Measurements from ENCODE around the gene LAMTOR5.

Gene LAMTOR5

DNA sequence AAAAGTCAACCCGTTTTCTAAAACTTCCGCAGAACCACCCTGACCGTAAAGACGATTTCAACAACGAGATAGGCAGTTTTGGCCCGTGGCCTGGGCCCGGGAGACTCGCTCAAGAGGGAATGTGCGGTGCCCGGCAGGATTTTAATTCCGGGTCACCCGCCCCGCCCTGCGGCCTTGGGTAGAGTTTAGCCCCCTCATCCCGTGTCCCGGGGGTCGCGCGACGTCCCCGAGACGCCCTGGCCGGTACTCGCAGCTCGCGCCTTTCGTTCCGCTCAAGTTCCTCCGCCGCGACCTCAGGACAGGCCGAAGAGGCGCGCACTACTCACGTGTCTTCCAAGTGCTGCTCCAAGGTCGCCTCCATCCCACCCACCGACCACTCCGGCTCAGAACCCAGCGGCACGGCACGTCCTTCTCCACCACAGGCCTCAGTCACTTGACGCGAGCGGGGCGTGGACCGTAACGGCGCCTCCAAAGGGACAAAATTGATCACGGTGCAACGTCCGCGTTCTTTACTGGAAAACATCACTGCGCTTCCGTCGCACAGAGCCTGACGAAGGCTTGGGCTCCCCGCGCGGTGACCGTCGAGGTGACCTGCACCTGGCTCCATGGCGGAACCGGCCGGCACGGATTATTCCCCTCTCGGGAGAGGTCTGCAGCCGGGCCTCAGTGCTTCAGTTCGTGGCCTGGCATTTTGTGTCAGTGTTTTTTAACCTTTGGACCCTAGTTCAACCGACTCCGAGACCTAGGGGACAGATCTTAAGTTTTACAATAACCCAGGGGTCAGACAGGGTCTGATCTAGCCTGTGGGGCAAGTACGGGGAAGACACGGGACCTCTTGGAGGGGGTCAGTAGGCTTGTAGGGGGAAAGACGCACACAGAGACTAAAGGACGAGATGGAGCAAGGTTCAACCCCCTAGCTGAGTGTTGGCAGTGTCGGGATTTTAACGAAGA lies at the start of gene LAMTOR5:
Gene LAMTOR5, minus strand, starts transcription at position 435 of the 951 bp plus-strand sequence. Its CDS starts 74 bp downstream, at position 361.
- Histone ChIP-seq H3K27me3 (ENCODE audit: control insufficient read depth, low read length) (no peaks in the 10 kb centered on the region), H3K4me2 (ENCODE audit: low read length) (peak within 1 kb of the TSS; percentile 85), H3K4me3 (ENCODE audit: low read length) (peak within 1 kb of the TSS; percentile 94), H3K4me1 (ENCODE audit: control insufficient read depth, low read length) (peaks cover 29% of the 10 kb centered on the region), H3K36me3 (ENCODE audit: control insufficient read depth, low read length) (peaks cover 49% of the 10 kb centered on the region), H4K20me1 (ENCODE audit: control insufficient read depth, insufficient read depth, low read depth, low read length) (no peaks in the 10 kb centered on the region), H3K9me2 (replicated peaks; ENCODE audit: control insufficient read depth, low read length) (no peaks in the 10 kb centered on the region), H3K9me3 (ENCODE audit: control insufficient read depth, insufficient read depth, low read length) (no peaks in the 10 kb centered on the region), H3K79me2 (ENCODE audit: control insufficient read depth, low read length) (peaks cover 49% of the 10 kb centered on the region), H3F3A (ENCODE audit: control insufficient read depth, insufficient read depth) (peaks cover 5% of the 10 kb centered on the region; the same call in 1 of the 2 replicates), H3K27ac (ENCODE audit: low read depth, low read length) (peak within 1 kb of the TSS; percentile 64)
- no peak for TF ChIP-seq EZH2phosphoT487 (IDR thresholded peaks at IDR 0.05; ENCODE audit: borderline replicate concordance, low read length)
- TF ChIP-seq, protein P1, sequence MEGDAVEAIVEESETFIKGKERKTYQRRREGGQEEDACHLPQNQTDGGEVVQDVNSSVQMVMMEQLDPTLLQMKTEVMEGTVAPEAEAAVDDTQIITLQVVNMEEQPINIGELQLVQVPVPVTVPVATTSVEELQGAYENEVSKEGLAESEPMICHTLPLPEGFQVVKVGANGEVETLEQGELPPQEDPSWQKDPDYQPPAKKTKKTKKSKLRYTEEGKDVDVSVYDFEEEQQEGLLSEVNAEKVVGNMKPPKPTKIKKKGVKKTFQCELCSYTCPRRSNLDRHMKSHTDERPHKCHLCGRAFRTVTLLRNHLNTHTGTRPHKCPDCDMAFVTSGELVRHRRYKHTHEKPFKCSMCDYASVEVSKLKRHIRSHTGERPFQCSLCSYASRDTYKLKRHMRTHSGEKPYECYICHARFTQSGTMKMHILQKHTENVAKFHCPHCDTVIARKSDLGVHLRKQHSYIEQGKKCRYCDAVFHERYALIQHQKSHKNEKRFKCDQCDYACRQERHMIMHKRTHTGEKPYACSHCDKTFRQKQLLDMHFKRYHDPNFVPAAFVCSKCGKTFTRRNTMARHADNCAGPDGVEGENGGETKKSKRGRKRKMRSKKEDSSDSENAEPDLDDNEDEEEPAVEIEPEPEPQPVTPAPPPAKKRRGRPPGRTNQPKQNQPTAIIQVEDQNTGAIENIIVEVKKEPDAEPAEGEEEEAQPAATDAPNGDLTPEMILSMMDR (IDR thresholded peaks at IDR 0.05; ENCODE audit: low read depth, low read length, poor library complexity, severe bottlenecking): no peak

DNA sequence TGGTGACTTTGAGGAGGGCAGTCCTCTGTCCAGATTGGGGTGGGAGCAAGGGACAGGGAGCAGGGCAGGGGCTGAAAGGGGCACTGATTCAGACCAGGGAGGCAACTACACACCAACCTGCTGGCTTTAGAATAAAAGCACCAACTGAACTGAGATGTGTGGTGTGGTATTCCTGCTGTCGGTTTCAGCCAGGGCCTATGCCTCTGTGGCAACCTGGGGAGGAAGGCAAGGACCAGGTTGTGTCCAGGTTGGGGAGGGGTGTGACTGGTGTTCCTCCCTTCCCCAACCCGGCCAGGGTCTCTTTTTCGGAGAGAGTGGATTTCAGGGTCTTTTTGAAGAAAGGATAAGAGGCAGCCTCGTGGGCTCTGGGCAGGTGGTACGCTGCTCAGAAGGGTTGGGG lies 49.7 kb upstream of the LAMTOR5 start:
- Histone ChIP-seq H3K4me2 (ENCODE audit: low read length) (no peak overlapping the region), H3K27me3 (ENCODE audit: control insufficient read depth, low read length) (peaks cover 11% of the 10 kb centered on the region; the same call in 1 of the 2 replicates), H3K4me3 (ENCODE audit: low read length) (no peak overlapping the region), H3K27ac (ENCODE audit: low read depth, low read length) (no peak overlapping the region), H3K79me2 (ENCODE audit: control insufficient read depth, low read length) (no peaks in the 10 kb centered on the region), H3K4me1 (ENCODE audit: control insufficient read depth, low read length) (peaks cover 5% of the 10 kb centered on the region), H3F3A (ENCODE audit: control insufficient read depth, insufficient read depth) (no peaks in the 10 kb centered on the region), H3K9me2 (replicated peaks; ENCODE audit: control insufficient read depth, low read length) (no peaks in the 10 kb centered on the region), H3K36me3 (ENCODE audit: control insufficient read depth, low read length) (no peaks in the 10 kb centered on the region), H4K20me1 (ENCODE audit: control insufficient read depth, insufficient read depth, low read depth, low read length) (no peaks in the 10 kb centered on the region), H3K9me3 (ENCODE audit: control insufficient read depth, insufficient read depth, low read length) (no peaks in the 10 kb centered on the region)
- no peak for TF ChIP-seq EZH2phosphoT487 (IDR thresholded peaks at IDR 0.05; ENCODE audit: borderline replicate concordance, low read length)
- TF ChIP-seq, protein P1 (IDR thresholded peaks at IDR 0.05; ENCODE audit: low read depth, low read length, poor library complexity, severe bottlenecking): no peak

DNA sequence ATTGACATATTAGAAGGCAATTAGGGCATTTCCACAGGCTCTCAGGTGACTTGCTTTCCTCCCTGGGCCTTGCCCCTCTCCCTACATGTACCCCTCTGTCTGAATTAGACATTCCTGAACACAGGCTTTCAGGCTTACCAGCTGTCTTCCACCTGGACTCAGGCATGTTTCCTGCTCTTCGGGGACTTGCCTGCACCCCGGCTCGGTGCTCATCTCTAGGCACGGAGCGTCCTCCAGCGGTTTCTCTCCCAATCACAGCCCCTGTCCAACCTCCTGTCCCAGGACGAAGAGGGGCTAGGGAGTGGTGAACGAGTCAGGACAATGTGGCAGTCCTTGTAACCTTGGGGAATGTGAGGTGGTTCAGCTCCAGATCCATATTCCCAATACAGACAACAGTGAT lies 47.7 kb upstream of the LAMTOR5 start:
- H3K4me1 ChIP-seq (ENCODE audit: control insufficient read depth, low read length): peaks cover 5% of the 10 kb centered on the region
- no peak overlapping the region for H3K4me2 ChIP-seq (ENCODE audit: low read length)
- H3K27ac ChIP-seq (ENCODE audit: low read depth, low read length): no peak overlapping the region
- H4K20me1 ChIP-seq (ENCODE audit: control insufficient read depth, insufficient read depth, low read depth, low read length): no peaks in the 10 kb centered on the region
- no peaks in the 10 kb centered on the region for H3K9me2 ChIP-seq (replicated peaks; ENCODE audit: control insufficient read depth, low read length)
- H3F3A ChIP-seq (ENCODE audit: control insufficient read depth, insufficient read depth): no peaks in the 10 kb centered on the region
- no peak overlapping the region for H3K4me3 ChIP-seq (ENCODE audit: low read length)
- H3K36me3 ChIP-seq (ENCODE audit: control insufficient read depth, low read length): no peaks in the 10 kb centered on the region
- TF ChIP-seq EZH2phosphoT487 (IDR thresholded peaks at IDR 0.05; ENCODE audit: borderline replicate concordance, low read length): no peak
- TF ChIP-seq, protein P1 (IDR thresholded peaks at IDR 0.05; ENCODE audit: low read depth, low read length, poor library complexity, severe bottlenecking): no peak
- no peaks in the 10 kb centered on the region for H3K79me2 ChIP-seq (ENCODE audit: control insufficient read depth, low read length)
- no peaks in the 10 kb centered on the region for H3K9me3 ChIP-seq (ENCODE audit: control insufficient read depth, insufficient read depth, low read length)
- H3K27me3 ChIP-seq (ENCODE audit: control insufficient read depth, low read length): peaks cover 28% of the 10 kb centered on the region

Data from DOHH2 (cell line).